Endothelial cell of umbilical vein (primary cell): ENCODE results near the gene WNT16. TPM values are rescaled to one million over a fixed set of nuclear protein-coding genes. Genes with fewer than 3 reads are reported as not detected.

Experiments
- BruUV-seq: library from RNA; stranded (reverse); fragments of 400-500 nt; replicated peaks from 2 replicates; lab custom pipeline; 2021; lab: Mats Ljungman, UMichigan
- CTCF ChIA-PET: fragments of 300-600, 350-600 bp; sonication (Branson Sonifier 250); formaldehyde crosslinking; loops from one replicate; lab custom pipeline; 2021; ENCODE audit warnings: antibody characterized with exemption, inconsistent platforms; lab: Charles Lee
- POLR2A ChIA-PET: fragments of 300-600, 350-600 bp; sonication (Branson Sonifier 250); formaldehyde crosslinking; loops from one replicate; lab custom pipeline; 2021; ENCODE audit warnings: antibody characterized with exemption, inconsistent platforms; lab: Charles Lee
- DNase-seq: peaks from one replicate; pipeline ENCODE4 v3.0.0-alpha.2; 2011; ENCODE audit warnings: low read depth, low spot score
- FAIRE-seq: peaks from 2 replicates; lab custom pipeline; 2011; peaks lifted over from hg19 to GRCh38; lab: Jason Lieb, UNC
- H2AFZ ChIP-seq: 2 replicates; pipeline ENCODE4 v1.6.0; 2012; ENCODE audit warnings: low read depth, low read length, control low read depth, inconsistent platforms
- H3K27ac ChIP-seq: 2 replicates; pipeline ENCODE4 v1.5.1; 2011; ENCODE audit warnings: low read depth, mild to moderate bottlenecking, control low read depth, low read length, moderate library complexity; ENCODE audit not compliant: insufficient read depth
- H3K27me3 ChIP-seq, 2 experiments: 2 replicates each; pipeline versions ENCODE4 v1.6.0 to v1.6.1; 2011; ENCODE audit warnings: low read length in 2 of 2, mixed read lengths in 1 of 2; ENCODE audit not compliant: control insufficient read depth in 2 of 2, insufficient read depth in 2 of 2
- H3K36me3 ChIP-seq, 2 experiments: 2 replicates in 1 of 2; 3 replicates in 1 of 2; pipeline ENCODE4 v1.5.1; 2011; ENCODE audit warnings: low read length in 2 of 2, mild to moderate bottlenecking in 1 of 2, moderate library complexity in 1 of 2; ENCODE audit not compliant: control insufficient read depth in 2 of 2, insufficient read depth in 2 of 2; ENCODE audit errors: extremely low read depth in 1 of 2
- H3K4me1 ChIP-seq: 3 replicates; pipeline ENCODE4 v1.5.1; 2011; ENCODE audit warnings: mild to moderate bottlenecking, low read length; ENCODE audit not compliant: control insufficient read depth, insufficient read depth; ENCODE audit errors: extremely low read depth
- H3K4me2 ChIP-seq: 2 replicates; pipeline ENCODE4 v1.6.1; 2011; ENCODE audit warnings: low read length, control low read depth, mixed read lengths; ENCODE audit not compliant: insufficient read depth
- H3K4me3 ChIP-seq, 3 experiments: fragments of 200-600 bp in 1 of 3; sonication (generic), shearing (Covaris generic) in 1 of 3; replicated peaks in 1 of 3; 2 replicates each; pipeline ENCODE4 v1.5.1; 2011 to 2016; ENCODE audit warnings: control low read depth in 3 of 3, low read length in 3 of 3, mild to moderate bottlenecking in 2 of 3, inconsistent platforms in 1 of 3, low read depth in 1 of 3, moderate library complexity in 1 of 3; ENCODE audit not compliant: insufficient read depth in 1 of 3
- H3K79me2 ChIP-seq: 2 replicates; pipeline ENCODE4 v1.6.0; 2012; ENCODE audit warnings: low read length, inconsistent platforms; ENCODE audit not compliant: control insufficient read depth, insufficient read depth
- H3K9ac ChIP-seq: replicated peaks from 2 replicates; pipeline ENCODE3; 2011; ENCODE audit warnings: low read length, control low read depth; ENCODE audit not compliant: insufficient read depth; ENCODE audit errors: extremely low read depth
- H3K9me1 ChIP-seq: replicated peaks from 3 replicates; pipeline ENCODE4 v1.6.0; 2011; ENCODE audit warnings: mild to moderate bottlenecking, low read length; ENCODE audit not compliant: control insufficient read depth, insufficient read depth; ENCODE audit errors: extremely low read depth
- H3K9me3 ChIP-seq: replicated peaks from 2 replicates; pipeline ENCODE4 v1.5.1; 2012; ENCODE audit warnings: low read length, inconsistent platforms; ENCODE audit not compliant: control insufficient read depth, insufficient read depth
- H4K20me1 ChIP-seq: replicated peaks from 2 replicates; pipeline ENCODE3; 2011; ENCODE audit warnings: mild to moderate bottlenecking, low read length; ENCODE audit not compliant: control insufficient read depth, insufficient read depth; ENCODE audit errors: extremely low read depth
- EZH2 ChIP-seq: IDR thresholded peaks from 2 replicates; pipeline ENCODE4 v1.6.1; 2012; ENCODE audit warnings: borderline replicate concordance, low read depth, mild to moderate bottlenecking, moderate library complexity, low read length, inconsistent platforms; ENCODE audit not compliant: severe bottlenecking
- FOS ChIP-seq: IDR thresholded peaks from 2 replicates; pipeline ENCODE4 v1.6.1; 2011; ENCODE audit warnings: mild to moderate bottlenecking, low read length, moderate library complexity, borderline replicate concordance; ENCODE audit not compliant: insufficient read depth
- GATA2 ChIP-seq: IDR thresholded peaks from 2 replicates; pipeline ENCODE4 v1.7.0; 2011; ENCODE audit warnings: low read depth, mild to moderate bottlenecking, moderate library complexity, mixed read lengths, low read length; ENCODE audit not compliant: insufficient read length, insufficient read depth
- JUN ChIP-seq: IDR thresholded peaks from 2 replicates; pipeline ENCODE4 v1.6.1; 2011; ENCODE audit warnings: borderline replicate concordance, low read depth; ENCODE audit not compliant: insufficient read length, insufficient read depth
- MYC ChIP-seq: IDR thresholded peaks from one replicate; pipeline ENCODE4 v1.6.1; 2011; ENCODE audit warnings: mild to moderate bottlenecking, low read depth, low read length
- POLR2A ChIP-seq: IDR thresholded peaks from 2 replicates; pipeline ENCODE4 v1.6.1; 2012; ENCODE audit warnings: low read depth, mild to moderate bottlenecking, control low read depth, low read length
- POLR2AphosphoS5 ChIP-seq: IDR thresholded peaks from 2 replicates; pipeline ENCODE4 v1.6.1; 2012; ENCODE audit warnings: low read depth, mild to moderate bottlenecking, control low read depth, low read length, moderate library complexity; ENCODE audit not compliant: insufficient read depth
- dilution Hi-C: fragments of 300-500 bp; cut with MboI; formaldehyde crosslinking; loops from one replicate; pipeline ENCODE4 v1.15.0; 2019; ENCODE audit warnings: low sequenced_read_pairs; ENCODE audit not compliant: extremely low pct_ligation_motif_present
- intact Hi-C: fragments of 100-400 bp; cut with micrococcal nuclease; formaldehyde crosslinking; loops from one replicate; pipeline ENCODE4 v1.10.0; 2022
- polyA plus RNA-seq, 4 experiments: library from polyadenylated mRNA; depleted of rRNA in 3 of 4; stranded (reverse) in 3 of 4; unstranded in 1 of 4; fragments of >200 nt; gene quantifications; 2 replicates each; pipeline versions ENCODE4 v1.2.1 to v1.2.3, GENCODE V29; 2011 to 2012; ENCODE audit warnings: missing spikeins in 1 of 4
- total RNA-seq: library from RNA; stranded (reverse); gene quantifications from 2 replicates; pipeline ENCODE4 v1.2.3, GENCODE V29; 2021
- TF ChIP-seq, protein P1 (sequence below): IDR thresholded peaks from 2 replicates; pipeline ENCODE4 v1.6.1; 2011; ENCODE audit not compliant: insufficient read depth, insufficient read length
- TF ChIP-seq, protein P2 (sequence below), 2 donors: IDR thresholded peaks; 1 replicate in 1 of 2; 2 replicates in 1 of 2; pipeline ENCODE4 v1.5.1; 2011; ENCODE audit warnings: low read length in 2 of 2, mild to moderate bottlenecking in 2 of 2, moderate library complexity in 2 of 2, control low read depth in 1 of 2, inconsistent platforms in 1 of 2, low read depth in 1 of 2; ENCODE audit not compliant: insufficient read depth in 1 of 2; ENCODE audit errors: extremely low read depth in 1 of 2

The WNT16 gene
- total and polyA plus RNA-seq, 2 donors (not counting 3 experiments of a cell fraction or from before 2014, with no cell fraction given) = not detected

DNA sequence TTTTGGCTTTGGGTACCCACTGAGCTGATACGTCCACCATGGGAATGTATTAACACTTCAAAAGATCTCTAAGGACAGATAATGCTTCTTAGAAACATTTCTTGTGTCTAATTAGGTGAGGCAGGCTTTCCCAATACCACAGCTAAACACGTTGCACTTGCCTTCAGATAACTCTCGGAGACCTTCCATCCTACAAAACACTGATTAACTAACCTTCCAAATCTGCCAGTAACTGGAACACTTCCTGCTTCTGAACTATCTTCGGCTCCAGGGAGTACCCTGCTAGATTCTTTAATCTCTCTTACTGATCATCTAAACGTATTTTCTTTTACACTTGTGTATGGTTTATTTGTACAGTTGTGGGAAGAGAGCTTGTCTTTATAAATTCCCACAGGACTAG, 1.1 kb upstream of the WNT16 start:
- no peaks in the 10 kb centered on the region for H4K20me1 ChIP-seq
- intact Hi-C loops (no loop called here), dilution Hi-C loops (no loop called here)
- peaks cover 12% of the 10 kb centered on the region for H3K4me1 ChIP-seq
- no TSS peak for BruUV-seq
- H3K9ac ChIP-seq = no peak overlapping the region
- H3K27me3 ChIP-seq = peaks cover 38 to 51% of the 10 kb centered on the region in 2 experiments
- H3K27ac ChIP-seq = no peak overlapping the region
- H3K9me3 ChIP-seq = no peaks in the 10 kb centered on the region
- H2AFZ ChIP-seq = no peak overlapping the region
- H3K36me3 ChIP-seq = no peaks in the 10 kb centered on the region
- TF ChIP-seq FOS = no peak
- TF ChIP-seq POLR2AphosphoS5 = no peak
- TF ChIP-seq POLR2A = no peak
- TF ChIP-seq JUN = no peak
- TF ChIP-seq EZH2 = no peak
- TF ChIP-seq, protein P1, sequence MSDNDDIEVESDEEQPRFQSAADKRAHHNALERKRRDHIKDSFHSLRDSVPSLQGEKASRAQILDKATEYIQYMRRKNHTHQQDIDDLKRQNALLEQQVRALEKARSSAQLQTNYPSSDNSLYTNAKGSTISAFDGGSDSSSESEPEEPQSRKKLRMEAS = no peak
- TF ChIP-seq, protein P2, sequence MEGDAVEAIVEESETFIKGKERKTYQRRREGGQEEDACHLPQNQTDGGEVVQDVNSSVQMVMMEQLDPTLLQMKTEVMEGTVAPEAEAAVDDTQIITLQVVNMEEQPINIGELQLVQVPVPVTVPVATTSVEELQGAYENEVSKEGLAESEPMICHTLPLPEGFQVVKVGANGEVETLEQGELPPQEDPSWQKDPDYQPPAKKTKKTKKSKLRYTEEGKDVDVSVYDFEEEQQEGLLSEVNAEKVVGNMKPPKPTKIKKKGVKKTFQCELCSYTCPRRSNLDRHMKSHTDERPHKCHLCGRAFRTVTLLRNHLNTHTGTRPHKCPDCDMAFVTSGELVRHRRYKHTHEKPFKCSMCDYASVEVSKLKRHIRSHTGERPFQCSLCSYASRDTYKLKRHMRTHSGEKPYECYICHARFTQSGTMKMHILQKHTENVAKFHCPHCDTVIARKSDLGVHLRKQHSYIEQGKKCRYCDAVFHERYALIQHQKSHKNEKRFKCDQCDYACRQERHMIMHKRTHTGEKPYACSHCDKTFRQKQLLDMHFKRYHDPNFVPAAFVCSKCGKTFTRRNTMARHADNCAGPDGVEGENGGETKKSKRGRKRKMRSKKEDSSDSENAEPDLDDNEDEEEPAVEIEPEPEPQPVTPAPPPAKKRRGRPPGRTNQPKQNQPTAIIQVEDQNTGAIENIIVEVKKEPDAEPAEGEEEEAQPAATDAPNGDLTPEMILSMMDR (IDR thresholded peaks at IDR 0.05; ENCODE audit: extremely low read depth in 1 of 2, insufficient read depth in 1 of 2, low read depth in 1 of 2, low read length in 2 of 2) = no peak
- TF ChIP-seq GATA2 = no peak
- no peak for TF ChIP-seq MYC
- no peak for DNase-seq
- ChIA-PET POLR2A (no interaction called here), CTCF (no interaction called here)
- no peak overlapping the region for H3K4me3 ChIP-seq
- no peaks in the 10 kb centered on the region for H3K9me1 ChIP-seq
- no peak overlapping the region for H3K4me2 ChIP-seq
- H3K79me2 ChIP-seq = no peaks in the 10 kb centered on the region
- no peak for FAIRE-seq
